ENCODE measurements around the gene SP2.

The SP2 gene

DNA sequence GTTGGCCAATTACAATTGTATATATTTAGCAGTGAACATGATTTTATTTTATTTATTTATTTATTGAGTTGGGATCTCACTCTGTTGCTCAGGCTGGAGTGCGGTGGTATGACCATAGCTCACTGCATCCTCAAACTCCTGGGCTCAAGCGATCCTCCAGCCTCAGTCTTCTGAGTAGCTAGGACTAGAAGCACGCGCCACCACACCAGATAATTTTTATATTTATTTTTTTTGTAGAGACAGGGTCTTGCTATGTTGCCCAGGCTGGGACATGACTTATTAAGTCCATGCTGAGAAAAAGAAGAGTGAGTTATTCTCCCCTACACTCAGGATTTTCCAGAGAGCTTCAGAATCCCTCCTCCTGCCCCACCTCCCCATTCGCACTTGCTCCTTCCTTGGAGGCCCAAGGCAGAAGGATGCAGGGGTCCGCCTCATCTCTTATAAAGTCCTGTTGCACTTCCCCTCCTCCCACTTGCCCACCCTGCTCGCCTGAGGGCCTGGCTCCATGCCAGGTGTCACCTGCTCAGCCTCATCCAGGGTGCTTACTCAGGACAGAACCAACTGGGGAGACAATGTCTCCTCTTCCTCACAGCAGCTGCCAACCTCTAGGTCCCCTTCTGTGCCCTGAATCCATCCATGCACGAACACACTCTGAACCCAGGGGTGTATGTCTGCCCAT, 16.1 kb upstream of the SP2 start:
- no peaks in the 10 kb centered on the region for H3K27me3 ChIP-seq (ENCODE audit: insufficient read depth, low read length)
- peaks cover 28% of the 10 kb centered on the region for H3K79me1 ChIP-seq (ENCODE audit: low read length)
- DNase-seq: no peak
- H3K4ac ChIP-seq (ENCODE audit: low read depth, low read length): no peak overlapping the region
- no peak overlapping the region for H3K4me3 ChIP-seq (ENCODE audit: low read depth, low read length)
- no peak overlapping the region for H3K27ac ChIP-seq (ENCODE audit: low read depth, low read length)
- H3K79me2 ChIP-seq (ENCODE audit: control insufficient read depth, insufficient read depth, low read length, poor library complexity): peaks cover 4% of the 10 kb centered on the region
- H3K4me2 ChIP-seq (ENCODE audit: low read length): no peak overlapping the region
- peak overlapping the region; percentile 30 for H2BK12ac ChIP-seq (ENCODE audit: low read length)
- peaks cover 3% of the 10 kb centered on the region for H3K9me3 ChIP-seq (ENCODE audit: insufficient read depth, low read depth, low read length)
- H2AFZ ChIP-seq (ENCODE audit: insufficient read depth, low read length, poor library complexity): no peak overlapping the region
- peaks cover 30 to 38% of the 10 kb centered on the region in 2 experiments for H3K4me1 ChIP-seq (ENCODE audit: control insufficient read depth in 1 of 2, insufficient read depth in 2 of 2, low read length in 2 of 2)
- no peak overlapping the region for H3K9ac ChIP-seq (ENCODE audit: low read length)
- no peak overlapping the region for H2BK120ac ChIP-seq (ENCODE audit: insufficient read depth, low read length, poor library complexity)
- no peak overlapping the region for H3K23ac ChIP-seq (ENCODE audit: low read length)
- no peak overlapping the region for H3K18ac ChIP-seq (ENCODE audit: low read length)
- no peak overlapping the region for H4K8ac ChIP-seq (ENCODE audit: low read depth, low read length)
- no peak overlapping the region for H4K12ac ChIP-seq (ENCODE audit: low read depth, low read length)
- H3K36me3 ChIP-seq (ENCODE audit: control insufficient read depth in 1 of 2, insufficient read depth in 2 of 2, low read length in 2 of 2): no peaks in the 10 kb centered on the region
- H3K14ac ChIP-seq (ENCODE audit: low read length): no peak overlapping the region
- WGBS (ENCODE audit: extremely low coverage, insufficient coverage, insufficient read length): no CpG with 5 or more reads among the region's 8 CpGs
- H2BK5ac ChIP-seq (ENCODE audit: low read depth, low read length, poor library complexity): no peak overlapping the region
- H2AK5ac ChIP-seq (ENCODE audit: low read length): peak overlapping the region; percentile 11
- H4K91ac ChIP-seq (ENCODE audit: low read depth, low read length): no peak overlapping the region

GRCh38 chr17:47882247-47882646, 13.8 kb upstream of the SP2 start:
- H4K8ac ChIP-seq (ENCODE audit: low read depth, low read length): no peak overlapping the region
- H3K4me3 ChIP-seq (ENCODE audit: low read depth, low read length): no peak overlapping the region
- no peak overlapping the region for H3K27ac ChIP-seq (ENCODE audit: low read depth, low read length)
- H3K9ac ChIP-seq (ENCODE audit: low read length): no peak overlapping the region
- no peak overlapping the region for H3K4me2 ChIP-seq (ENCODE audit: low read length)
- H4K91ac ChIP-seq (ENCODE audit: low read depth, low read length): no peak overlapping the region
- H4K12ac ChIP-seq (ENCODE audit: low read depth, low read length): no peak overlapping the region
- no peak overlapping the region for H3K4ac ChIP-seq (ENCODE audit: low read depth, low read length)
- H3K18ac ChIP-seq (ENCODE audit: low read length): no peak overlapping the region
- no peak overlapping the region for H2AFZ ChIP-seq (ENCODE audit: insufficient read depth, low read length, poor library complexity)
- H3K9me3 ChIP-seq (ENCODE audit: insufficient read depth, low read depth, low read length): peaks cover 3% of the 10 kb centered on the region
- no peak overlapping the region for H3K23ac ChIP-seq (ENCODE audit: low read length)
- peaks cover 30% of the 10 kb centered on the region for H3K79me1 ChIP-seq (ENCODE audit: low read length)
- H2BK120ac ChIP-seq (ENCODE audit: insufficient read depth, low read length, poor library complexity): no peak overlapping the region
- no peak overlapping the region for H3K14ac ChIP-seq (ENCODE audit: low read length)
- peak overlapping the region; percentile 25 for H2BK12ac ChIP-seq (ENCODE audit: low read length)
- no peaks in the 10 kb centered on the region for H3K27me3 ChIP-seq (ENCODE audit: insufficient read depth, low read length)
- no peak overlapping the region for H2BK5ac ChIP-seq (ENCODE audit: low read depth, low read length, poor library complexity)
- WGBS (ENCODE audit: extremely low coverage, insufficient coverage, insufficient read length): no CpG with 5 or more reads among the region's 7 CpGs
- no peak for DNase-seq
- peaks cover 7% of the 10 kb centered on the region for H3K79me2 ChIP-seq (ENCODE audit: control insufficient read depth, insufficient read depth, low read length, poor library complexity)
- H2AK5ac ChIP-seq (ENCODE audit: low read length): no peak overlapping the region
- H3K4me1 ChIP-seq (ENCODE audit: control insufficient read depth in 1 of 2, insufficient read depth in 2 of 2, low read length in 2 of 2): peaks cover 29 to 35% of the 10 kb centered on the region in 2 experiments
- no peaks in the 10 kb centered on the region for H3K36me3 ChIP-seq (ENCODE audit: control insufficient read depth in 1 of 2, insufficient read depth in 2 of 2, low read length in 2 of 2)

- Histone ChIP-seq H3K9me3 (ENCODE audit: insufficient read depth, low read depth, low read length) (peaks cover 3% of the 10 kb centered on the region), H3K4me3 (ENCODE audit: low read depth, low read length) (no peak overlapping the region), H3K18ac (ENCODE audit: low read length) (peak overlapping the region; percentile 12), H4K8ac (ENCODE audit: low read depth, low read length) (no peak overlapping the region), H3K4me1 (ENCODE audit: control insufficient read depth in 1 of 2, insufficient read depth in 2 of 2, low read length in 2 of 2) (peaks cover 29 to 30% of the 10 kb centered on the region in 2 experiments), H3K14ac (ENCODE audit: low read length) (peak overlapping the region; percentile 47), H4K91ac (ENCODE audit: low read depth, low read length) (peak overlapping the region; percentile 87), H2AFZ (ENCODE audit: insufficient read depth, low read length, poor library complexity) (no peak overlapping the region), H3K79me2 (ENCODE audit: control insufficient read depth, insufficient read depth, low read length, poor library complexity) (peaks cover 7% of the 10 kb centered on the region), H2AK5ac (ENCODE audit: low read length) (peak overlapping the region; percentile 59), H2BK5ac (ENCODE audit: low read depth, low read length, poor library complexity) (no peak overlapping the region), H3K4me2 (ENCODE audit: low read length) (no peak overlapping the region), H3K27me3 (ENCODE audit: insufficient read depth, low read length) (no peaks in the 10 kb centered on the region), H4K12ac (ENCODE audit: low read depth, low read length) (no peak overlapping the region), H3K36me3 (ENCODE audit: control insufficient read depth in 1 of 2, insufficient read depth in 2 of 2, low read length in 2 of 2) (no peaks in the 10 kb centered on the region), H3K27ac (ENCODE audit: low read depth, low read length) (no peak overlapping the region), H2BK12ac (ENCODE audit: low read length) (peak overlapping the region; percentile 51), H3K23ac (ENCODE audit: low read length) (no peak overlapping the region), H2BK120ac (ENCODE audit: insufficient read depth, low read length, poor library complexity) (peak overlapping the region; percentile 73), H3K4ac (ENCODE audit: low read depth, low read length) (no peak overlapping the region), H3K79me1 (ENCODE audit: low read length) (peaks cover 28% of the 10 kb centered on the region), H3K9ac (ENCODE audit: low read length) (no peak overlapping the region)
- WGBS (ENCODE audit: extremely low coverage, insufficient coverage, insufficient read length): no CpG with 5 or more reads among the region's 9 CpGs
- DNase-seq: no peak
Observed at GRCh38 chr17:47882695-47883588, 13.1 kb upstream of the SP2 start.

GRCh38 chr17:47883589-47884426, 12.2 kb upstream of the SP2 start:
- H3K4ac ChIP-seq (ENCODE audit: low read depth, low read length): peak overlapping the region; percentile 35
- peaks cover 3% of the 10 kb centered on the region for H3K9me3 ChIP-seq (ENCODE audit: insufficient read depth, low read depth, low read length)
- no peak overlapping the region for H2AK5ac ChIP-seq (ENCODE audit: low read length)
- H4K8ac ChIP-seq (ENCODE audit: low read depth, low read length): peak overlapping the region; percentile 45
- H2BK5ac ChIP-seq (ENCODE audit: low read depth, low read length, poor library complexity): peak overlapping the region; percentile 34
- peaks cover 7% of the 10 kb centered on the region for H3K79me2 ChIP-seq (ENCODE audit: control insufficient read depth, insufficient read depth, low read length, poor library complexity)
- peak overlapping the region; percentile 16 for H3K18ac ChIP-seq (ENCODE audit: low read length)
- peaks cover 24% of the 10 kb centered on the region for H3K79me1 ChIP-seq (ENCODE audit: low read length)
- no peaks in the 10 kb centered on the region for H3K36me3 ChIP-seq (ENCODE audit: control insufficient read depth in 1 of 2, insufficient read depth in 2 of 2, low read length in 2 of 2)
- H3K14ac ChIP-seq (ENCODE audit: low read length): peak overlapping the region; percentile 47
- H4K12ac ChIP-seq (ENCODE audit: low read depth, low read length): no peak overlapping the region
- H3K4me2 ChIP-seq (ENCODE audit: low read length): no peak overlapping the region
- H2AFZ ChIP-seq (ENCODE audit: insufficient read depth, low read length, poor library complexity): no peak overlapping the region
- peaks cover 26 to 27% of the 10 kb centered on the region in 2 experiments for H3K4me1 ChIP-seq (ENCODE audit: control insufficient read depth in 1 of 2, insufficient read depth in 2 of 2, low read length in 2 of 2)
- peak overlapping the region; percentile 73 for H3K27ac ChIP-seq (ENCODE audit: low read depth, low read length)
- peak in 1 of 2 donors; percentile 35 for DNase-seq
- H2BK120ac ChIP-seq (ENCODE audit: insufficient read depth, low read length, poor library complexity): peak overlapping the region; percentile 73
- H3K9ac ChIP-seq (ENCODE audit: low read length): no peak overlapping the region
- H4K91ac ChIP-seq (ENCODE audit: low read depth, low read length): peak overlapping the region; percentile 87
- WGBS (ENCODE audit: extremely low coverage, insufficient coverage, insufficient read length): no CpG with 5 or more reads among the region's 9 CpGs
- H2BK12ac ChIP-seq (ENCODE audit: low read length): peak overlapping the region; percentile 51
- H3K27me3 ChIP-seq (ENCODE audit: insufficient read depth, low read length): no peaks in the 10 kb centered on the region
- H3K4me3 ChIP-seq (ENCODE audit: low read depth, low read length): no peak overlapping the region
- H3K23ac ChIP-seq (ENCODE audit: low read length): no peak overlapping the region

Measured in trophoblast cell (in vitro differentiated cells and primary cell).